Ovary (tissue), 9 donors: ENCODE results near the gene CUBN. TPM values are rescaled to one million over a fixed set of nuclear protein-coding genes. Genes with fewer than 3 reads are reported as not detected.
A peak's percentile ranks its signal among the peaks of the same experiment; 100 is the strongest.

Experiments used
- DNase-seq, 5 donors: peaks; one replicate each; pipeline ENCODE4 v3.0.0-alpha.2; 2019 to 2020
- H3K27ac ChIP-seq, 2 donors: fragments of 200-600 bp; one replicate each; pipeline versions ENCODE4 v1.5.1 to v1.8.0; 2019 to 2022
- H3K27me3 ChIP-seq: fragments of 200-600 bp; one replicate; pipeline ENCODE4 v1.8.0; 2022
- H3K36me3 ChIP-seq: fragments of 200-600 bp; sonication (generic); one replicate; pipeline ENCODE4 v1.5.1; 2019
- H3K4me1 ChIP-seq: one replicate; pipeline ENCODE4 v1.8.1; 2013; ENCODE audit warnings: mild to moderate bottlenecking, moderate library complexity; ENCODE audit not compliant: insufficient read depth
- H3K4me3 ChIP-seq: fragments of 200-600 bp; sonication (generic); one replicate; pipeline ENCODE4 v1.5.1; 2017
- H3K9me3 ChIP-seq, 2 donors: fragments of 200-600 bp in 1 of 2; sonication (generic) in 1 of 2; one replicate each; pipeline versions ENCODE4 v1.5.1 to v1.8.1; 2013 to 2019; ENCODE audit warnings: mild to moderate bottlenecking in 1 of 2, moderate library complexity in 1 of 2
- CTCF ChIP-seq, 3 donors: fragments of 450-650 bp in 2 of 3; fragments of 200-600 bp in 1 of 3; IDR thresholded peaks; one replicate each; pipeline versions ENCODE4 v1.5.1 to v1.8.0; 2016 to 2022; ENCODE audit warnings: antibody characterized with exemption in 3 of 3, mild to moderate bottlenecking in 1 of 3
- EP300 ChIP-seq: sonication (generic); formaldehyde crosslinking; IDR thresholded peaks from one replicate; pipeline ENCODE4 v1.6.1; 2017; ENCODE audit warnings: antibody characterized with exemption
- POLR2A ChIP-seq: fragments of 450-650 bp; IDR thresholded peaks from one replicate; pipeline ENCODE4 v1.6.1; 2017; ENCODE audit warnings: antibody characterized with exemption, mild to moderate bottlenecking, moderate library complexity
- WGBS, 3 donors: extraction: QIAGEN DNeasy Blood & Tissue Kit in 1 of 3; methylation state at CpG; one replicate each; pipeline versions ENCODE4 v1.1.5 to v1.1.7; 2013 to 2017; 5-methylcytosine and 5-hydroxymethylcytosine counted together
- intact Hi-C, 4 donors: fragments of 100-400 bp; cut with DNase I; formaldehyde crosslinking; loops; one replicate each; pipeline versions ENCODE4 v1.11.0 to v1.15.1; 2022 to 2023
- polyA plus RNA-seq, 2 donors: library from polyadenylated mRNA; stranded (reverse); fragments of 200-250 nt in 1 of 2; fragments of 350-450 nt in 1 of 2; fragmentation: Illumina TruSeq in 1 of 2; extraction: RNeasy Lipid Tissue Mini Kit (QIAGEN cat#74804) in 1 of 2; gene quantifications; one replicate each; pipeline ENCODE4 v1.2.3, GENCODE V29; 2013 to 2014
- total RNA-seq, 7 donors: library from RNA; depleted of rRNA in 2 of 7; stranded (reverse); fragments of >200 nt in 2 of 7; fragmentation: NEBNext Ultra II Directional in 3 of 7; extraction: Animal tissue kit (Norgen Biotek cat#: 25700) in 3 of 7; gene quantifications; one replicate each; pipeline versions ENCODE4 v1.1.0 to v1.2.4, GENCODE V29; 2016 to 2023
- donor health status: DM: no; HTN: no; CAD: no; lungs with moderate emphysema.
- donor health status: DM: no; HTN: no; CAD: no.
- donor health status: Bipolar disorder and iron deficiency.
- donor health status: DM: yes; HTN: yes; CAD: no.
- donor health status: DM: no; HTN: no; CAD: no.
- donor health status: DM: yes; HTN: yes; CAD: no.

The CUBN gene
- total and polyA plus RNA-seq, 9 donors, result 1.9 to 5.8 (median 4.0) TPM

DNA sequence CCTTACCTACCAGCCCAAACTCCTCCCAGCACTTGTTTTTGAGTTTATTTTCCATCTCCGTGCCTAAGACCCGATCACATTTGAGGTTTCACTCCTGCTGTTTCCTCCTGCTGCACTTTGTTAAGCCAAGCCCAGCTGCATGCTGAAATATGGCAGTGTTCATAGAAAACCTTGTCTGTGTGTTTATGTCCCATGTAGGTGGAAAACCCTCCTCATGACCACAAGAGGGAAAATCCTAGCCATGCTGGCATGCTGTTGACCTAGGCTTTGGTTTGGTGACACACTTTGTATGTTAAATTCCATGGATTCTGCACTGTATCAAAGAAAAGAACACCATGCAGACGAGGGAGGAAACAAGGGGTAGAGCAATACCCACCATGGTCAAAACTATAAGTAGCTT is 154.4 kb downstream of the CUBN start:
- no peak for DNase-seq
- Histone ChIP-seq H3K4me3 (no peak overlapping the region), H3K36me3 (no peaks in the 10 kb centered on the region), H3K27me3 (no peaks in the 10 kb centered on the region), H3K9me3 (no peaks in the 10 kb centered on the region), H3K4me1 (no peaks in the 10 kb centered on the region), H3K27ac (no peak overlapping the region)
- intact Hi-C loops, result no loop called here
- WGBS, 3 donors, result 58 to 77% (median 66%) methylated on average over 3 of the region's 3 CpGs
- TF ChIP-seq POLR2A, result no peak
- TF ChIP-seq EP300, result no peak
- no peak for TF ChIP-seq CTCF (IDR thresholded peaks at IDR 0.05)

DNA sequence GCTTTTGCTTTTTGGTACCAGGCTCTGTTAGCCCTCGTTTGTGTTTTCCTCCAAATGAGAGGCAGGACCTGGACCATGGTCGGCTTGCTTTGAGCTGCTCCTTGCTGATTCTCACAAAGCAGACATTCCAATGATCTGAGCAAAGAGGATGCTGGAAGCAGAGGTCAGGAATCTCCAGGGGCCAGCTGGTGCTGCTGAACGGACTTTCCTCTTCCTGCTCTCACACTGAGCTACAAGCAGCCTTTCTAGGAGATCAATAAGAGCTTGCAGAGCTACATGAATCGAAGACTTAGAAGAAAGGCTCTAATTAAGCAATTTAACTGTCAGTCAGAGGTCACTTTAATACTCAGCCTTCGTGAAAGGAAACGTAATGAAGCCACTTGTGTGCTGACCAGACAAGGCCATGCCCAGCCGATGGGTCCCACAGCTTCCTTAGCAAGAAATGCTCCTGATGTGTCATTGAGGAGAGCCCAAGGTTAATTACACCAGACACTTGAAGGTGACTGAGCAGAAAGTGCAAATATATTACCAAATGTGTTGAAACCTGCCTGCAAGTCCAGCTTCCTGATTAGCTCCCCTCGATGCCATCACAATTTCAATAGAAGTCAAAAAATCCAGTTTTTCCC is 161.1 kb downstream of the CUBN start:
- no peaks in the 10 kb centered on the region for H3K36me3 ChIP-seq
- TF ChIP-seq POLR2A (no peak), CTCF (IDR thresholded peaks at IDR 0.05) (no peak), EP300 (no peak)
- no peak overlapping the region for H3K4me3 ChIP-seq
- no peaks in the 10 kb centered on the region for H3K9me3 ChIP-seq
- peak in 3 of 5 donors; percentile 55 to 62 (median 55) for DNase-seq
- H3K27ac ChIP-seq, result peak overlapping the region in 1 of 2 donors; percentile 53
- peaks cover 6% of the 10 kb centered on the region for H3K4me1 ChIP-seq
- intact Hi-C loops, result no loop called here
- 26 to 34% (median 34%) methylated on average over 8 of the region's 8 CpGs for WGBS, 3 donors
- H3K27me3 ChIP-seq, result no peaks in the 10 kb centered on the region

DNA sequence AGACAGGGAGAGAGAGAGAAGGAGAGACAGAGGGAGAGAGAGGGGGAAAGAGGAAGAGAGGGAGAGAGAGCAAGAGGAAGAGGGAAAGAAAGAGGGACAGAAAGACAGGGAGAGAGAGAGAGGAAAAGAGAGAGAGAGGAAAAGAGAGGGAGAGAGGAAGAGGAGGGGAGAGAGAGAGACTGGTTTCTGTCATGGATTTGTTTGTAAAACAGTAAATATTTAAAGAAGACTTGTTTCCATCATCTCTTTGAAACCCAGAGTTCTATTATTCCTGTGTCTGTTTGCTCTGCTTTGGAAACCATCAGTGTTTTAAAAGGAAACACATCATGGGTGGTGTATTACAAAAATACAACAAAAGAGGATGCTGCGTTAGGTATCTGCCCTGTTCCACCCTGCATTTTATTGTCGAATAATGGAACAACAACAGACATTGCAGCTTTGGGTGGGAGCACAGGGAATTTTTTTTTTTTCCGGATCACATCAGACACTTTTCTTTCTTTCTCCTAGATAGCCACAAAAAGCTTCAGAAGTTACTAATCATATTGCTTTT is 161.7 kb downstream of the CUBN start:
- intact Hi-C loops, result no loop called here
- peaks cover 6% of the 10 kb centered on the region for H3K4me1 ChIP-seq
- DNase-seq, result no peak
- H3K27ac ChIP-seq, result peak overlapping the region in 1 of 2 donors; percentile 53
- H3K9me3 ChIP-seq, result no peaks in the 10 kb centered on the region
- TF ChIP-seq POLR2A (no peak), CTCF (IDR thresholded peaks at IDR 0.05) (no peak), EP300 (no peak)
- H3K36me3 ChIP-seq, result no peaks in the 10 kb centered on the region
- no peaks in the 10 kb centered on the region for H3K27me3 ChIP-seq
- 7 to 15% (median 9%) methylated on average over 3 of the region's 3 CpGs for WGBS, 3 donors
- no peak overlapping the region for H3K4me3 ChIP-seq

DNA sequence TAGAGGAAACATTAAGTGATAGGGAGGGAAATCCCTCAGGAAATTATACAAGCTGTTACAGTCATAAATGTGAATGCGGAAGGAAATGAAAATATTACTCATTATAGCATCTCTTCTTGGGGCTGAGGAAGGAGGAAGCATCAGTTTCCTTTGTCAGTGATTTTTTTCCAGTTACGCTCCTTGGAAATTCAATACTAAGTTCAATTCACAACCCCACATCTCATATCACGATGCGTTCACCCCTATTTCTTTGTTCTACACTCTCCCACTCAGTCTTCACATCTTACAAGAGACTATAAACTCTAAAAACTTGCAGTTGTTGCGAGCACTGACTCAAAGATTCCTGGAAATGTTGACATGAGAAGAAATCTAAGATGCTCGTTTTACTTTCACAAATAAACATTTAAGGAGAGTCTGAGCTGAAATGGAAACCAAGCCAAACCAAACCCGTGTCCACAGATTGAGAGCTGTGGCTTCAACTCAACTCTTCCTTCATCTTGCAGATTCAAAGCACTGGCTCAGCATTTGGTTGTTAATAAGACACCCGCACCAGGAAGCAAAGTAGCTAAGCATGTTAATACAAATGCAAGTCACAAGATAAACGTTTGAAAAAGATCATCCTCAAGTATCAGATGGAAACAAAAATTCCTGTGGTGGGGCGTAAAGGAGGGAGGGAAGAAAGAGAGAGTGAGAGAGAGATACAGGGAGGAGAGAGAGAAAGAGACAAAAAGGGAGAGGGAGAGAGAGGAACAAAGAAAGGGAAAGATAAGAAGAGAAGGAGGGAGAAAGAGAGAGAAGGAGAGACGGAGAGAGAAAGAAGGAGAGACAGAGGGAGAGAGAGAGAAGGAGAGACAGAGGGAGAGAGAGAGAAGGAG is 162.4 kb downstream of the CUBN start:
- H3K36me3 ChIP-seq, result no peaks in the 10 kb centered on the region
- no peak for DNase-seq
- H3K4me1 ChIP-seq, result peaks cover 6% of the 10 kb centered on the region
- no peaks in the 10 kb centered on the region for H3K27me3 ChIP-seq
- peak overlapping the region in 1 of 2 donors; percentile 53 for H3K27ac ChIP-seq
- WGBS, 3 donors, result 48 to 62% (median 56%) methylated on average over 11 of the region's 11 CpGs
- no peaks in the 10 kb centered on the region for H3K9me3 ChIP-seq
- TF ChIP-seq EP300, result no peak
- TF ChIP-seq POLR2A, result no peak
- TF ChIP-seq CTCF (IDR thresholded peaks at IDR 0.05), result no peak
- intact Hi-C loops, result no loop called here
- no peak overlapping the region for H3K4me3 ChIP-seq
